OCI-M2 (cell line): ENCODE data around the gene MCU.

Source experiments
- DNase-seq: peaks from one replicate; lab custom pipeline; 2025; ENCODE audit not compliant: unreplicated experiment; lab: John Stamatoyannopoulos, UW

The MCU gene

DNA sequence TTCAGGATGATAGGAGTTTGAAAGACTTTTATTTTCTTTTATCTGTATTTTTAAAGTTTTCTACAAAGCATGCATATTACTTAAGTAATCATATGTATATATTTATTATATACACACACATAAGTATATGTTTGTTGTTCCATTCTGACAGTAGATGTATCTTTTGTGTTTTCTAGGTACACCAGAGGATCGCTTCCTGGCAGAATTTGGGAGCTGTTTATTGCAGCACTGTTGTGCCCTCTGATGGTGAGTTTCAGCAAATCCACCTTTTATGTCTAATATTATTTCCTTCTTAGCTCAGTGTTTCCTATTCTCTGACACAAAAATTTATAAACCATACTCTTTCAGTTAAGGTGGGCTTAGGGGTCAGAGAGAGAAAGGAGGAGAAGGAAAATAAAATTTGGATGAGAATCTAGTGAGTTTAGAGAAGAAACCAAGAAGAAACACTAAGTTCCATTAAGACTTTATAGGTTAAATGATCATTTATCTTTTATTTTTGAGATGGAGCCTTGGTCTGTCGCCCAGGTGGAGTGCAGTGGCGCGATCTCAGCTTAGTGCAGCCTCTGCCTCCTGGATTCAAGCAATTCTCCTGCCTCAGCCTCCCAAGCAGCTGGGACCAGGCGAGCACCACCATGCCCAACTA lies 142.4 kb downstream of the MCU start:
- no peak for DNase-seq

DNA sequence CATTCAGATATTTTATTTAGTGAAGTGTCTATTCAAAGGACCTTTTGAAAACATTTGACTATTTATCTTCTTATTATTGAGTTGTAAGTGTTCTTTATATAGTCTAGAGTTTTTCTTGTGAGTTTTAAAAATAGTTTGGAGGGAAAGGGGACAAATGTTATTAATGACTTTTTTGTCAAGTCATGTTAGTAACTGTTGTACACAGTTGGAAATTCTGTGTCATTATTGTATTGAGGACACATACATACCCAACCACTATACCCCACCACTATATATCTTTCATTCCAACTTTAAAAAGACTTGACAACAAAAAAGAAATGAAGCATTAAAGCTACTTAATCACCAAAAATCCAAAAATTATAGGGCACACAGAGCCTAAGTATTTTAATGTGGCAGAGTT lies 148.4 kb downstream of the MCU start:
- no peak for DNase-seq

DNA sequence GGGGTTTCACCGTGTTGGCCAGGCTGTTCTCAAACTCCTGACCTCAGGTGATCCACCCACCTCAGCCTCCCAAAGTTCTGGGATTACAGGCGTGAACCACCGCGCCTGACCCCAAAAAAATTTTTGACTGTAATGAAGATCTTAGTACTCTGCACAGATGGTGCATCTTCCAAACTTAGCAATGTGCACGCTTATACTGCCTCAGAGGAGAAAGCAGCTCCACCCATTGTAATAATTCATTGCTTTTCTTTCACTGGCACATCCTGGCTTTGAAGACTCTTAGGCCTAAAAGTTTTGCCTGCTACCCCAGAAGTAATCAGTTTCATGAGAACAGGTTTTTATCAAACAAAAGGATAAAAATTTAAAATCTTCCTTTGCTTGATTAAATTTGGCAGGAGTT lies 149.5 kb downstream of the MCU start:
- no peak for DNase-seq

DNA sequence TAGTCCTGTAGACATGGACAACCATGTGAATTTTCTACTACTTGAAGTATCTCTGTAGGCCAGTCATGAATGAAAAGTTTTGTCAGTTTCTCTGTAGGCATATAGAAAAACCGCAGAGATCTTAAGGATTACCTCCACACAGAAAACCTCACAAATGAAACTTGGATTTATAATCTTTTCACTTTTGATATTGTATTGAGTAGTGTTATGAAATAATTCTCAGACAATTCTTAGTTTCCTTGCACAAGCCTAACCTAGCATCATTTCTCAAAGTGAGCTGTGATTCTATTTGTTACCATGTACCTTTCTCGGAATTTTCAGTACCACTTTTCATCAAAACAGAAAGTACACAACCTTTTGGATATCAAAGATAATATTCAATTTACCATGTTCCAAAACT lies 150.2 kb downstream of the MCU start:
- no peak for DNase-seq

DNA sequence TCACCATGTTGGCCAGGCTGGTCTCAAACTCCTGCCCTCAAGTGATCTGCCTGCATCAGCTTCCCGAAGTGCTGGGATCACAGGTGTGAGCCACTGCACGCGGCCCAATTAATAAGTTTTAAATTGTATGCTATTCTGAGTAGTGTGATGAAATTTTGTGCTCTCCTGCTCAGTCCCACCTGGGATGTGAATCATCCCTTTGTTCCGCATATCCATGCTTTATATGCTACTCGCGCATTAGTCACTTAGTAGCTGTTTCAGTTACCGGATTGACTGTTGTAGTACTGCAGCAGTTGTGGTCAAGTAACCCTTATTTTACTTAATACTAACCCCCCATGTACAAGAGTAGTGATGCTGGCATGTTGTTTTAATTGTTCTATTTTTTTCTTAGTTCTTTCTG lies 154.3 kb downstream of the MCU start:
- no peak for DNase-seq

DNA sequence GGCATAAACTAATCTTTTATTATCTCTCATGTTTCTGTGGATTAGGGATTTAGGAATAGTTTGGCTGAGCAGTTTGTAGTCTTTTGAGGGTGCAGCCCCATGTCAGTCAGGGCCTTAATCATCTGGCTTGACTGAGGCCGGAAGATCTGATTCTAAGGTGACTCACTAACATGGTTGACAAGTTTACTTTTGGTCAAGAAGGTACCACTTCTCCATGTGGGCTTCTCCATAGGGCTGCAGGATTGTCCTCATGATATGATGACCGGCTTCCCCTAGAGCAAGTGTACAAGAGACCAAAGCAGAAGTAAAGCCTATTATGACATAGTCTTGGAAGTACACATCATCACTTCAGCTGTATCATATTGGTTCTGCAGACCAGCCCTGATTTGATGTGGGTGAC lies 155.7 kb downstream of the MCU start:
- no peak for DNase-seq

DNA sequence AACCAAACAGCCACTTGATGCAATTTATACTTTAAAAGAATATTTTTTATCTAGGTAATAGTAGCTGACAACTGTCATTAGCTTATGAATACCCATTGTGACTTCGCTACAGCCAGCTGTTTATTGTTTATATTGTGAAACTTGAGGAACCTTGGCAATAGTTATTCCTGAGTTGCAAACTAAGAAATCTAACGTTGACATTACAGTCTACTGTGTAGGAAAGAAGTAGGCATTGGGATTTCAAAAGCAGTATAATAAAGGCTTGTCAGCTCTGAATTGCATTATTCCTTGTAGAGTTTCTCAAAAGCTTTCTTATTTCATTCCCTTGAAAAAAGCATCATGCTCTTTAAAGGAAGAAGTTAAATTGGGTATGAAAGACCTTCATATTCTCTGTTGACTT lies 158.9 kb downstream of the MCU start:
- DNase-seq, result no peak

DNA sequence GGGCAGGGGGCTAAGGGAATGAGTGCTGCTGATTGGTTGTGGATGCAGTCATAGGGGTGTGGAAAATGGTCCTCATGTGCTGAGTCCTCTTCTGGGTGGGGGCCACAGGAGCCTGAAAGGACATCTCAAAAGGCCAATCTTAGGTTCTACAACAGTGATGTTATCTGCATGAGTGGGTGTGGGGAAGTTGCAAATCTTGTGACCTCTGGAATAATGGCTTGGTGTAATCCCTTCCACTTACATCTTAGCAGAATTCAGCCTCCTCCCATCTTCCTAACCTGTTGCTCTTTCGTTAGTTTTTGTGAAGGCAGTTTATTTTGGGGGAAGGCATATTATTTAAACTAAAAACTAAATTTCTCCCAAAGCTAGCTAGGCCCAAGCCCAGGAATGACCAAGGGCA lies 159.6 kb downstream of the MCU start:
- no peak for DNase-seq

DNA sequence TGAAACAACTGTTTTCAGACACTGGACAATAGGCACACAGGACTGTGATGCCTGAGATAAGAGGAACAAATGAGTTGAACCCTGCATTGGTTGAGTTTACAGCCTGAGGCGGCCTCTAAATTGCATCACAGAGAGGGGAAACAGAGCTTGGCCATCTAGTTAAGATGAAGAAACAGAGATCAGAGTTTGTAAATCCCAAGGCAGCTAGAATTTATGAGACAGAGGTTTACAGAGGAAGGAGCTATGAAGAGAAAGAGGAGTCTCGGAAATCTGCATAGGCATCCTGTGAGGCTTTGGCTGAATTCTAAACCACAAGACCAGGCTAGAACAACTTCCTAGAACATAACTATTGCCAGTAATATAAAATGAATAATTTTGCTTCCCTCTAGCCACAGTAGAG lies 160.6 kb downstream of the MCU start:
- no peak for DNase-seq

DNA sequence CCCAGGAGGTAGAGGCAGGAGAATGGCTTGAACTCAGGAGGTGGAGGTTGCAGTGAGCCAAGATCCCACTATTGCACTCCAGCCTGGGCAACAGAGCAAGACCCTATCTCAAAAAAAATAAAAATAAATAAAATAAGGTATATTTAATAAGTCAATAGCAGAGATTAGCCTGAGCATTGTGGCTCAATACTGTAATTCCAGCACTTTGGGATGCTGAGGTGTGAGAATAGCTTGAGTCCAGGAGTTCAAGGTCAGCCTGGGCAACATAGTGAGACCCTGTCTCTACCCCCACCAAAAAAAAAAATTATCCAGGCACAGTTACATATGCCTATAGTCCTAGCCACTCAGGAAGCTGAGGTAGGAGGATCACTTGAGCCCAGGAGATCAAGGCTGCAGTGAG lies 163.2 kb downstream of the MCU start:
- no peak for DNase-seq

DNA sequence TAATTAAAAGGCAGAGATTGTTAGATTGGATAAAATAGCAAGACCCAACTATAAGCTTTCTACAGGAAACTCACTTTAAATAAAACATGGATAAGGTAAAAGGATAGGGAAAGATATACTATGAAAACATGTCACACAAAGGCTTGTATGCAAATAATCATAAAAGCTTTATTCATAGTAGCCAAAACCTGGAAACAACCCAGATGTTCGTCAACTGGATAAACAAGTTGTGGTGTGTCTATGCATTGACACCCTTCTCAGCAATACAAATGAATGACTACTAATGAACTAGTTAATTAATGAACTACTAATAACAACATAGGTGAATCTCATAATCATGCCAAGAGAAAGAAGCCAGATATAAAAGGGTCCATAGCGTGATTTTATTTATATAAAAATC lies 163.8 kb downstream of the MCU start:
- no peak for DNase-seq

DNA sequence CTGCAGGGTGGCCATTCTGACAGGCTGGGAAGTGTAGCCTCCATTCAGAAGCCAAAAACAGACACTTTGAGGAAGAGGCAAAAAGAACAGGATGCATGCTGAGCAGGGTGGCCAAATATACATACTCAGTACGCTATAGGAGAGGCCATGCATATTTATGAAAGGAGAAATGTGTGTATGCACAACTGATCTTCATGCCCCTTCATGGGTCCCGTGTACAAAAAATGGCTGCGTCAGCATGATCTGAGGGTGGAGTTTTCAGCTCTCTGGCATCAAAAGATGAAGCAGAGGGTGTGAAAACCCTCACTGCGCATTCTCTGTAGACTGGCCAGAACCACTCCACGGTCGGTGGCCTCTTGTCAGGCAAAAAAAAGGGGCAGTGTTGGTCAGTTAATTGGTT lies 166.1 kb downstream of the MCU start:
- DNase-seq, result no peak

DNA sequence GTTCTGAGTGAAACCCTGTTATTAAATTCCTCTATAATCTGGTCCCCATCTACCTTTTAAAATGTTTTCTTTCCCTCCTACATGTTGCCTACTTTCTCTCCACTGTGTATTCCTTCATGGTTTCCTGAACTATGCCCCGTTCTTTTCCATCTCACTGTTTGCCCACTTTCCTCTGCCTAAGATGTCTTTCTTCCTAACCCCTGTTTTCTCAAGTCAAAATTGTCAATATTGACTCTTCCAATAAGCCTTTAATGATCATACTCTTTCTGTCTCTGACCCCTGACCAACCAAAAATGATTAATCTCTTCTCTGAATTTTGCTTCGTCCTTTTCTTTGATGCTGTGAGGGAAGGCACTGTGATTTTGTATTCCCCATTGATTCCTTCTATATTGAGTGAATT lies 171.0 kb downstream of the MCU start:
- no peak for DNase-seq

DNA sequence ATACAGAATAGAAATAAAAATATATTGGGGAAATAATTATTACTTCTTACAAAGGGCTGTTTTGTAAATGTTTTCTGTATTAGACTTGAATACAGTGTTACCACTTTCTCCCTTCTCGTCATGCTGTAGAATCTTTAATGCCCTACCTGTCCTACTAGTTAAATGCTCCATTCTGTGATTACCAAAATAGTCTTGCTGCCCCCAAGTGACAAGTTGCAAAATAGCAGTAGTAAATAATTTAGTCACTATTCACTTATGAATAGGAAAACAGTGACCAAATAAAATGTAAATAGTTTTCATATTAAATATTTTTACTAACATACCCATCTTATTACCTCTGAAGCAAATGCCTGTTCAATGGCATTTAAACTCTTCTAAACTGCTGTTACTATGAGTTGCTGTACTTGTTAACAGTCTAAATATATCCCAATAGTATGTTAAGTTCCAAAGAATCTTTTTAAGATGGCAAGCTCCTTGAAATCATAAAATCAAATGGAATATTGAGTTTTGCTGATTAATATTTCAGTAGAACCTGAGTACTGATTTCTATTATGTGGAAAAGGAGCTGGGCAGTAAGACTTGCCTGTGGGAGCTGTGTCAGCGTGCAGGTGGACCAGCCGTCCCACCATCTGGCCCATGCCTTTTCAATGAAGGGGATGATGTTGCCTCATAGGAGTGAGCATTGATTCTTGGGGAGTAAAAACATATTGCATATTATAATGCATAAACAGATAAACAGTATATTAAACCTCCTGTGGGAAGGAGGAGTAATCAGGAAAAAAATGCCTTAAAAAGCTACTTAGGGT lies 183.5 kb downstream of the MCU start:
- no peak for DNase-seq

DNA sequence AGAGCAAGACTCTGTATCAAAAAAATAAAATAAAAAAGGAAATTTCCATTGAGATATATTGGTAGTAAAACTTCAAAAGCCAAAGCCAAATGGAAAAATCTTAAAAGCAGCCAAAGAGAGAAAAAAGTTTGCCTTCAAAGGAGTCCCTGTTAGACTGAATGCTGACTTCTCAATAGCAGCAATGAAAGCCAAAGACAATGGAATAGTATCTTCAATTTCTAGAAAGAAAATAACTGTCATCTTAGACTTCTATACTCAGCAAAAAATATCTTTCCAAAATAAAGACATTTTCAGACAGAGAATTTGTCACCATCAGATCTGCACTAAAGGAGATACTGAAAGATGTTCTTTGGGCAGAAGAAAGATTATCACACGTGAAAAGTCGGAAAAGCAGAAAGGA lies 187.3 kb downstream of the MCU start:
- no peak for DNase-seq

DNA sequence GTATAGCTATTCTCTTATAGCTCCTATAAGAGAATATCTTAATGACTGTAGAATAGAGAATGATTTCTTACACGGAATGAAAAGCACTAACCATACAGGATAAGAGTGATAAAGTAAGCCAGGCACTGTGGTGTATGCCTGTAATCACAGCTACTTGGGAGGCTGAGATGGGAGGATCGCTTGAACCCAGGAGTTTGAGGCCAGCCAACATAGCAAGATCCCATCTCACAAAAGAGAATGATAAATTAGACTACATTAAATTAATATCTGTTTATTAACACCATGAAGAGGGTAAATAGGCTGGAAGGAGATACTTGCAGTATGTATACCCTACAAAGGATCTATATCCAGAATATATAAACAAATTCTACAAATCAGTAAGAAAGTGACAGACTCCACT lies 189.3 kb downstream of the MCU start:
- DNase-seq, result no peak

DNA sequence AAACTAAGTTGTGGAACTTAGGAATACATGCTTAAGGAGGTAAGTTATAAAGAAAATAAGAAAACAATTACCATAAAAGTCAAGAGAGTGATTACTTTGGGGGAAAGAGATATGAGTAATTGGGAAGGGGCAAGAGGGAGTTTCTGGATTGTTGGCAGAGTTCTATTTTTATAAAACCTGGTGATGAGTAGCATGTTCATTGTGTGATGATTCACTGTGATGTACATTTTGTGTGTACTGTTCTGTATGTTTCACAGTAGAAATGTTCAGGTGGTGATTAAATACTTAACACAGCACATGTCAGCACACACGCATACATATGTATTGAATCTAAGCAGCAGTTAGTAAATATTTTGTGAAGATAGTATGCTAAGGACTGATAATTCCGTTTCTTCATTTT lies 191.9 kb downstream of the MCU start:
- DNase-seq, result no peak

DNA sequence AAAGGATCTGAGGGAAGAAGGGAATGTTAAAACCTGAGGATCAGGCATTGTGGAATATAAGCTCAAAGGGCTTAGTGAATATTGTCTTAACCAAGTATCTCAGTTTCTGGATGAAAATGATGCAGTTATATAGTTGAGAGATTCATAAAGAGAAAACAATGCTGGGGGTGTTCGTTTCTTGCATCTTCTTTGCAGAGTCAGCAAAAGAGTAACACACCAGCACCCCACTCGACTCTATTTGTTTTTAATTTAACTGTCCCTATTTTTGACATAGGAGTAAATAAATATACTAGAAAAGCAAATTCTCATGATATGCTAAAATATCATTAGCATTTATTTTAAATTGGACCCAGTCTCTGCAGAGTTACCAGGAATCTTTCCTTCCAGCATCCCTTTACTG lies 194.0 kb downstream of the MCU start:
- no peak for DNase-seq

DNA sequence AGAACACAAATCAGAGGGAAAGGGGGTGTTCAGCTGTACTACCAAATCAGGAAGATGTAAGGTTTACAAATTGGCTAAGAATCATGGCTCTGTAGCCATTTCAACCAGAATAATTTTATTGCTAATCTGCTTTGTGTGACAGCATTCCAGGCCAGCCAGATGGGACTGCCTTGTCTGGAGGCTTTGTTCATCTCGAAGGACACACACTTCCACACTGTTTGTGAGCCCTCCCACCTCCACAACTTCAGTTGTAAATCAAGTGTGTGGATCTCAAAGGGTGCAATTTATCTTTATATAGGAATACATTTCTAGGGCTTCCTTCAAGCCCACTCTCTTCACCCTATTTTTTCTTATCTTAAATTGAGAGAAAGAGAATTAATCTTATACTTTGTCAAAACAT lies 194.7 kb downstream of the MCU start:
- DNase-seq, result no peak

DNA sequence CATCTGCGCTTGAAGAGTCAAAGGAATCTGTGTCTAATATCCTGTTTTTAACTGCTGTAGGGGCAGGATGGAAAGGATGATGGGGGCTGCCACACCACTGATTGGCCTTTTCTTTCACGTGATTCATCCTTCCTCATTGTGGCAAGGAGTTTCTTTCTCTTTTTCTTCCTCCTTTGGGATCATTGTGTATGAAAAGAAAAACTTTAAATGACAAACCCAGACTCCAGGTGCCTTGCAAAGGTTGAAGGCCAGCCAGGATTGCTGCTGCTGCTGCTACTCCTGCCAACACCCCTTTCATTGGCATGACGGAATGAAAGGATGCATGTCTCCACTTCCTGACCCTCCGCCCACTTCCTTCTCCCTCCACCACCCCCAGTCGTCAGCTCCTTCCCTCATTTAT lies 195.1 kb downstream of the MCU start:
- DNase-seq, result no peak

DNA sequence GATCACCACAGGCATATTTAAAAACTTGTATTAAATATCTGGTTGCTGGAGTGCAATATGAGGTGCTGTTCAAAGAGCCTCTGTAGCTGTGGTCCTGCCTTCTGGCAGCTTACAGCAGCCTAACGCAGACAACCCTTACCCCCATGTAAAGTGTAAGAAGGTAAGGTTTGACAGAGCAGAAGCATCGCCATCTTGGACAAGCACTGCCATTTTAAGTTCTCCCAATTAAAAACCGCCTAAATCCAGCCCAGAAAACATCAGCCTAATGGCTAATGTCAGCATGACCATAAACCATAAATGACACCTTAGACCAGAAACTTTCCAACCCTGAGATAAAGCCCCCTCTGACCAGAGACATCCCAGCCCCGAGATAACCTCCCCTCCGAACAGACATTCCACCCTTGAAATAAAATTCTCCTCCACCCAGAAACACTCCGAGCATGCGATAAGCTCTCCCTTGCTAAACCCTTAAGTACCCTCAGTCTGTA lies 196.3 kb downstream of the MCU start:
- DNase-seq, result no peak

DNA sequence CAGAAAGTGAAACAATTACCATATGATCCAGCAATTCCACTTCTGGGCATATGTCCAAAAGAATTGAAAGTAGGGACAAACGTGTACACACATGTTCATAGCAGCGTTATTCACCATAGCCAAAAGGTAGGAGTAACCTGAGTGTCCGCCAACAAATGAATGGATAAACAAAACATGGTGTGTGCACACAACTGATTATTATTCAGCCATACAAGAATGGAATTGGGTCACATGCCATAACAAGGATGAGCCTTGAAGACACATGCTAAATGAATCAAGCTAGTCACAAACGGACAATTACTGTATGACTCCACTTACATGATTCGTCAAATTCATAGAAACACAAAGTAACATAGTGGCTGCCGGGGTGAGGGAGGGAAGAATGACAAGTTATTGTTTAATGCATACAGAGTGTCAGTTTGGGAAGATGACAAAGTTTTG lies 197.5 kb downstream of the MCU start:
- no peak for DNase-seq

DNA sequence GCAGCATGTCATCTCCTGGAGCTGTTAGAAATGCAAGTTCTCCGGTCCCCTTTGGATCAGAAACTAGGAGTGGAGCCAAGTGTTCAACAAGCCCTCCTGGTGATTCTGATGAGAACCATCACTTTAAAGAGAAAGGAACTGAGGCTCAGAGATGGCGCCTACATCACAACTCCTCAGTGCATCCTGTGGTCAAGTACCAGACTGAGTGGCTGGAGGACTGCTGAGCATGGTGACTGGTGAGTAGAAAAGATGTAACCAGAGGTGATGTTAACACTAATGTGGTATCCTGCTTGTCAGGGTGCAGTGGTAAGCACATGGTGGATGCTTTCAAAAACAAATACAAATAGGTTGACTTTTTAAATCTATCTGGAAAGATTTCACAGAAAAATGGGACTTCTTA lies 198.1 kb downstream of the MCU start:
- DNase-seq, result no peak
